PC-3 (cell line): ENCODE results near the gene NOX3. TPM values are rescaled to one million over a fixed set of nuclear protein-coding genes. Genes with fewer than 3 reads are reported as not detected.
"Not testable (repeated sequence)": the region's sequence is repeated elsewhere in the genome, so short reads cannot be mapped to it uniquely, and the experiment has no call there.

Experiments used
- ATAC-seq: fragments of 200-7000 bp; cut with Tn5 transposase; 2 replicates; pipeline ENCODE4 v1.9.1; 2020; ENCODE audit warnings: mild to moderate bottlenecking, moderate library complexity
- BruUV-seq: library from RNA; stranded (reverse); fragments of 400-500 nt; replicated peaks from 2 replicates; lab custom pipeline; 2021; lab: Mats Ljungman, UMichigan
- CTCF ChIA-PET: fragments of 300-600 bp; sonication (Branson Sonifier 250); formaldehyde crosslinking; loops from one replicate; lab custom pipeline; 2022; ENCODE audit warnings: antibody characterized with exemption; lab: Charles Lee
- POLR2A ChIA-PET: fragments of 300-600 bp; sonication (Branson Sonifier 250); formaldehyde crosslinking; loops from one replicate; lab custom pipeline; 2022; ENCODE audit warnings: antibody characterized with exemption; ENCODE audit not compliant: unreplicated experiment; lab: Charles Lee
- DNase-seq: peaks from one replicate; pipeline ENCODE4 v3.0.0-alpha.2; 2015
- H2AFZ ChIP-seq: fragments of 300-600 bp; sonication (generic); 2 replicates; pipeline ENCODE4 v1.6.0; 2016; ENCODE audit warnings: antibody characterized with exemption, low read length
- H3F3A ChIP-seq: fragments of 300-600 bp; sonication (generic); one replicate; pipeline ENCODE4 v1.6.0; 2017; ENCODE audit warnings: antibody characterized with exemption, low read length, control low read depth, mild to moderate bottlenecking; ENCODE audit not compliant: unreplicated experiment
- H3K27ac ChIP-seq: fragments of 300-600 bp; sonication (generic); 2 replicates; pipeline ENCODE4 v1.5.1; 2016; ENCODE audit warnings: mild to moderate bottlenecking, low read length
- H3K27me3 ChIP-seq: fragments of 300-600 bp; sonication (generic); 2 replicates; pipeline ENCODE4 v1.6.1; 2016; ENCODE audit warnings: low read length, mixed read lengths
- H3K36me3 ChIP-seq: fragments of 300-600 bp; sonication (generic); 2 replicates; pipeline ENCODE4 v1.6.1; 2016; ENCODE audit warnings: low read depth, mixed run types, low read length, mixed read lengths
- H3K4me1 ChIP-seq: fragments of 300-600 bp; sonication (generic); 2 replicates; pipeline ENCODE4 v1.5.1; 2016; ENCODE audit warnings: low read length; ENCODE audit not compliant: insufficient read depth
- H3K4me2 ChIP-seq: fragments of 300-600 bp; sonication (generic); 2 replicates; pipeline ENCODE4 v1.6.0; 2016; ENCODE audit warnings: low read length
- H3K4me3 ChIP-seq: fragments of 300-600 bp; sonication (generic); 2 replicates; pipeline ENCODE4 v1.5.1; 2016; ENCODE audit warnings: mild to moderate bottlenecking, low read length, mixed read lengths
- H3K79me2 ChIP-seq: fragments of 300-600 bp; sonication (generic); 2 replicates; pipeline ENCODE4 v1.6.1; 2017; ENCODE audit warnings: low read length, mixed read lengths
- H3K9ac ChIP-seq: fragments of 300-600 bp; sonication (generic); 2 replicates; pipeline ENCODE4 v1.6.0; 2016; ENCODE audit warnings: mild to moderate bottlenecking, low read length
- H3K9me2 ChIP-seq: fragments of 300-600 bp; sonication (generic); replicated peaks from 2 replicates; pipeline ENCODE4 v1.6.1; 2016; ENCODE audit warnings: mixed run types, low read length, mixed read lengths
- H3K9me3 ChIP-seq: fragments of 300-600 bp; sonication (generic); 2 replicates; pipeline ENCODE4 v1.6.1; 2016; ENCODE audit warnings: low read length, mixed read lengths
- H4K20me1 ChIP-seq: fragments of 300-600 bp; sonication (generic); 2 replicates; pipeline ENCODE4 v1.6.1; 2016; ENCODE audit warnings: low read length, mixed read lengths
- CTCF ChIP-seq: fragments of 300-600 bp; sonication (generic); conservative IDR thresholded peaks from 2 replicates; pipeline ENCODE4 v1.5.1; 2017; ENCODE audit warnings: antibody characterized with exemption, low read depth, mild to moderate bottlenecking, low read length
- EZH2 ChIP-seq: fragments of 300-600 bp; sonication (generic); IDR thresholded peaks from one replicate; pipeline ENCODE4 v1.6.1; 2017; ENCODE audit warnings: antibody characterized with exemption, mild to moderate bottlenecking, low read length; ENCODE audit not compliant: unreplicated experiment
- EZH2phosphoT487 ChIP-seq: fragments of 300-600 bp; sonication (generic); IDR thresholded peaks from 2 replicates; pipeline ENCODE4 v1.6.1; 2018; ENCODE audit warnings: mild to moderate bottlenecking, antibody characterized with exemption, low read length, borderline replicate concordance
- intact Hi-C: fragments of 100-400 bp; cut with micrococcal nuclease; formaldehyde crosslinking; loops from 2 replicates; pipeline ENCODE4 v1.9.0; 2023
- total RNA-seq: library from RNA; depleted of rRNA; stranded (reverse); fragments of >200 nt; gene quantifications from 2 replicates; pipeline ENCODE4 v1.2.3, GENCODE V29; 2014

Gene NOX3
- total RNA-seq, 1 experiment from 2014 or later, result not detected

GRCh38 chr6:155493026-155493693 lies 37.5 kb upstream of the NOX3 start:
- Histone ChIP-seq H3K4me2 (no peak overlapping the region), H3K4me1 (peaks cover 44% of the 10 kb centered on the region), H3K36me3 (no peaks in the 10 kb centered on the region), H3K79me2 (no peaks in the 10 kb centered on the region), H3K27me3 (no peaks in the 10 kb centered on the region), H3F3A (peaks cover 7% of the 10 kb centered on the region), H3K9me3 (no peaks in the 10 kb centered on the region), H3K27ac (peak overlapping the region; percentile 96), H4K20me1 (no peaks in the 10 kb centered on the region), H3K9me2 (no peaks in the 10 kb centered on the region), H3K9ac (peak overlapping the region; percentile 62), H2AFZ (no peak overlapping the region), H3K4me3 (no peak overlapping the region)
- CTCF ChIA-PET, result interaction anchor here (0.8 kb wide), 1 partner anchor 30 kb away, joined by 4 read pairs; no protein-coding TSS in a partner anchor
- intact Hi-C loops, result loop anchor here (2.0 to 10.0 kb wide), 4 partner anchors 32 to 308 kb away; no protein-coding TSS in a partner anchor
- POLR2A ChIA-PET, result interaction anchor here (0.5 kb wide), 1 partner anchor 41 kb away, joined by 4 read pairs; no protein-coding TSS in a partner anchor
- TF ChIP-seq EZH2phosphoT487 (no peak), EZH2 (no peak)
- DNase-seq (no peak), ATAC-seq (no peak)
- TSS peak; percentile 87 for BruUV-seq

GRCh38 chr6:155492061-155492735 lies 36.6 kb upstream of the NOX3 start:
- H3K4me3 ChIP-seq, result no peak overlapping the region
- H3F3A ChIP-seq, result peaks cover 7% of the 10 kb centered on the region
- H3K4me1 ChIP-seq, result peaks cover 44% of the 10 kb centered on the region
- POLR2A ChIA-PET, result no interaction called here
- H4K20me1 ChIP-seq, result no peaks in the 10 kb centered on the region
- no peaks in the 10 kb centered on the region for H3K36me3 ChIP-seq
- H2AFZ ChIP-seq, result no peak overlapping the region
- no peaks in the 10 kb centered on the region for H3K9me2 ChIP-seq
- TF ChIP-seq EZH2 (no peak), EZH2phosphoT487 (no peak), CTCF (no peak)
- H3K9ac ChIP-seq, result peak overlapping the region; percentile 62
- CTCF ChIA-PET, result no interaction called here
- no peaks in the 10 kb centered on the region for H3K27me3 ChIP-seq
- intact Hi-C loops, result loop anchor here (2.0 to 10.0 kb wide), 4 partner anchors 33 to 307 kb away; no protein-coding TSS in a partner anchor
- H3K9me3 ChIP-seq, result no peaks in the 10 kb centered on the region
- peak overlapping the region; percentile 96 for H3K27ac ChIP-seq
- DNase-seq, result no peak
- no peak for ATAC-seq
- peak overlapping the region; percentile 47 for H3K4me2 ChIP-seq
- H3K79me2 ChIP-seq, result no peaks in the 10 kb centered on the region
- BruUV-seq, result no TSS peak

GRCh38 chr6:155491421-155491820 lies 35.8 kb upstream of the NOX3 start:
- DNase-seq (peak; percentile 85), ATAC-seq (peak; percentile 66)
- H3K4me1 ChIP-seq, result peaks cover 44% of the 10 kb centered on the region
- ChIA-PET POLR2A (no interaction called here), CTCF (no interaction called here)
- BruUV-seq, result no TSS peak
- H3K36me3 ChIP-seq, result no peaks in the 10 kb centered on the region
- intact Hi-C loops, result loop anchor here (5.0 to 10.0 kb wide), 3 partner anchors 39 to 307 kb away; no protein-coding TSS in a partner anchor
- H3K9ac ChIP-seq, result peak overlapping the region; percentile 71
- H3K27me3 ChIP-seq, result no peaks in the 10 kb centered on the region
- H3K9me3 ChIP-seq, result no peaks in the 10 kb centered on the region
- peak overlapping the region; percentile 47; the same call in 1 of the 2 replicates for H3K4me2 ChIP-seq
- H3K4me3 ChIP-seq, result no peak overlapping the region
- H4K20me1 ChIP-seq, result no peaks in the 10 kb centered on the region
- TF ChIP-seq CTCF, result no peak
- TF ChIP-seq EZH2, result no peak
- TF ChIP-seq EZH2phosphoT487, result no peak
- H3K9me2 ChIP-seq, result no peaks in the 10 kb centered on the region
- H3K79me2 ChIP-seq, result no peaks in the 10 kb centered on the region
- no peak overlapping the region for H2AFZ ChIP-seq
- peak overlapping the region; percentile 97 for H3K27ac ChIP-seq
- H3F3A ChIP-seq, result peaks cover 7% of the 10 kb centered on the region

GRCh38 chr6:155488197-155488596 lies 32.6 kb upstream of the NOX3 start:
- POLR2A ChIA-PET, H3F3A ChIP-seq, H4K20me1 ChIP-seq, H3K27ac ChIP-seq, H3K9me3 ChIP-seq, H3K4me2 ChIP-seq, H3K9ac ChIP-seq, CTCF ChIA-PET, H3K36me3 ChIP-seq, H3K27me3 ChIP-seq, BruUV-seq, H3K79me2 ChIP-seq, intact Hi-C loops, H2AFZ ChIP-seq, H3K4me3 ChIP-seq, ATAC-seq, H3K9me2 ChIP-seq, DNase-seq: not testable (repeated sequence)
- peaks cover 26% of the 10 kb centered on the region for H3K4me1 ChIP-seq
